SK-N-SH treated with all-trans-retinoic acid at 6 μM for 48 hours (cell line): ENCODE results near the gene ADPGK.

ENCODE experiments used
- ATAC-seq: fragments of 200-7000 bp; cut with Tn5 transposase; 3 replicates; pipeline ENCODE4 v1.9.1; 2020; ENCODE audit warnings: mild to moderate bottlenecking, moderate library complexity
- ARNTL ChIP-seq: fragments of 450-650 bp; formaldehyde crosslinking; IDR thresholded peaks from 2 replicates; pipeline ENCODE4 v1.5.0; 2020; ENCODE audit warnings: low read depth, mild to moderate bottlenecking, moderate library complexity, borderline replicate concordance
- BACH2 ChIP-seq: fragments of 250-450 bp; sonication (Bioruptor Pico); IDR thresholded peaks from 2 replicates; pipeline ENCODE4 v1.9.0; 2021; ENCODE audit warnings: mild to moderate bottlenecking, borderline replicate concordance
- CREB5 ChIP-seq: fragments of 250-450 bp; sonication (Bioruptor Pico); IDR thresholded peaks from 2 replicates; pipeline ENCODE4 v1.5.1; 2020; ENCODE audit warnings: low read depth, mild to moderate bottlenecking, moderate library complexity
- CSDC2 ChIP-seq: fragments of 250-450 bp; sonication (Bioruptor Pico); IDR thresholded peaks from 2 replicates; pipeline ENCODE4 v1.5.0; 2020; ENCODE audit warnings: mild to moderate bottlenecking, moderate library complexity
- ESRRG ChIP-seq: fragments of 250-450 bp; sonication (Bioruptor Pico); IDR thresholded peaks from 2 replicates; pipeline ENCODE4 v1.6.1; 2021; ENCODE audit warnings: mild to moderate bottlenecking
- GLIS3 ChIP-seq: fragments of 250-450 bp; sonication (Bioruptor Pico); IDR thresholded peaks from 2 replicates; pipeline ENCODE4 v1.5.0; 2020; ENCODE audit warnings: mild to moderate bottlenecking, moderate library complexity
- ISL1 ChIP-seq: fragments of 250-450 bp; sonication (Bioruptor Pico); IDR thresholded peaks from 2 replicates; pipeline ENCODE4 v2.1.2; 2022; ENCODE audit warnings: mild to moderate bottlenecking, moderate library complexity
- OSR1 ChIP-seq: fragments of 250-450 bp; sonication (Bioruptor Pico); IDR thresholded peaks from 2 replicates; pipeline ENCODE4 v1.8.0; 2022; ENCODE audit warnings: moderate library complexity, mild to moderate bottlenecking, inconsistent platforms
- POU6F1 ChIP-seq: fragments of 250-450 bp; sonication (Bioruptor Pico); IDR thresholded peaks from 2 replicates; pipeline ENCODE4 v1.8.0; 2021; ENCODE audit warnings: low read depth, mild to moderate bottlenecking, moderate library complexity, borderline replicate concordance
- PPARA ChIP-seq: fragments of 250-450 bp; sonication (Bioruptor Pico); IDR thresholded peaks from 2 replicates; pipeline ENCODE4 v1.5.0; 2020; ENCODE audit warnings: mild to moderate bottlenecking, borderline replicate concordance
- SNAI2 ChIP-seq: fragments of 250-450 bp; sonication (Bioruptor Pico); IDR thresholded peaks from 2 replicates; pipeline ENCODE4 v1.5.0; 2020; ENCODE audit warnings: mild to moderate bottlenecking, moderate library complexity
- TCF4 ChIP-seq: fragments of 250-450 bp; sonication (Bioruptor Pico); IDR thresholded peaks from 2 replicates; pipeline ENCODE4 v1.8.0; 2021; ENCODE audit warnings: mild to moderate bottlenecking, moderate library complexity, borderline replicate concordance
- TOX ChIP-seq: fragments of 250-450 bp; sonication (Bioruptor Pico); IDR thresholded peaks from 2 replicates; pipeline ENCODE4 v1.8.0; 2021; ENCODE audit warnings: mild to moderate bottlenecking, moderate library complexity, borderline replicate concordance
- TSHZ2 ChIP-seq: fragments of 250-450 bp; sonication (Bioruptor Pico); IDR thresholded peaks from 2 replicates; pipeline ENCODE4 v1.5.0; 2020; ENCODE audit warnings: mild to moderate bottlenecking, moderate library complexity
- ZC3H10 ChIP-seq: fragments of 250-450 bp; sonication (Bioruptor Pico); IDR thresholded peaks from 2 replicates; pipeline ENCODE4 v1.5.1; 2021; ENCODE audit warnings: mild to moderate bottlenecking, moderate library complexity
- ZFP30 ChIP-seq: fragments of 450-650 bp; formaldehyde crosslinking; IDR thresholded peaks from 2 replicates; pipeline ENCODE4 v1.5.0; 2022; ENCODE audit warnings: mild to moderate bottlenecking, moderate library complexity
- ZNF70 ChIP-seq: fragments of 450-650 bp; formaldehyde crosslinking; IDR thresholded peaks from 2 replicates; pipeline ENCODE4 v1.5.0; 2020; ENCODE audit warnings: mild to moderate bottlenecking, moderate library complexity
- ZNF8 ChIP-seq: fragments of 450-650 bp; formaldehyde crosslinking; IDR thresholded peaks from 2 replicates; pipeline ENCODE4 v1.5.0; 2020; ENCODE audit warnings: mild to moderate bottlenecking, moderate library complexity
- TF ChIP-seq, protein P1 (sequence below): fragments of 250-450 bp; sonication (Bioruptor Pico); IDR thresholded peaks from 2 replicates; pipeline ENCODE4 v1.5.1; 2021; ENCODE audit warnings: mild to moderate bottlenecking, moderate library complexity

The ADPGK gene

DNA sequence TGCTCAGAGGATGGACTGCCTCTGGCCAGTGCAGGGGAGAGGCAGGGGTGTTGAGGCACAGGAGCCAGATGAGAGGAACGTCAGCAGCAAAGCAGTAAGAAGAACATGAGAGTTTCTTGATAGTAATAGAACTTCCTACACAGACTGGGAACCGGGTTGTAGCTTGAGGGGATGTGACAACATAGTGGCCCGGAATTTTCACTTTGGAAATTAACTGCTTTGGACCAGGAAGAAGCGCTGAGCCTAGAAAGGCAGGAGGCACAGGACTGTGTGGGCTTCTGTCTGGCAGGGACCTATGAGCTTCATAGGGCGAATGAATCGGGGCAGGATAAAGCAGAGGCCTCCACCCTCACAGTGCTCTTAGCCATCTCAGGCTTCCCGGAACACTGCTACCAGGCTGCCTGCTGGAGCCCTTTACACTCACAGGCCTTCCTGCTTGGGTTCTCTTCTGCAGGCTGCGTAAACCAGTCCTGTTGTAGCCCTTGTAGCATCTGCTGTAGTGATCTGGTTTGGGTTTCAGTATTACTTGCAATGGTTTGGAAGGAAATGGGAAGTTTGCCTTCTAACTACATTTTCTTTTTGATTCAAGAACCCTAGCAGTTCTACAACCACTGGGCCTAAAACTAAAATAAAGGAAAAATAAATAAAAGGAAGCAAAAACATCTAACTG is 3.3 kb upstream of the ADPGK start:
- TF ChIP-seq ESRRG (CRISPR knock-in tag) (no peak), GLIS3 (CRISPR knock-in tag) (no peak), TCF4 (no peak), CSDC2 (CRISPR knock-in tag) (no peak), ARNTL (CRISPR knock-in tag) (no peak), ZFP30 (CRISPR knock-in tag) (no peak), ZNF8 (no peak), ISL1 (no peak), CREB5 (CRISPR knock-in tag) (no peak), OSR1 (CRISPR knock-in tag) (no peak), PPARA (CRISPR knock-in tag) (no peak)
- ATAC-seq = no peak

GRCh38 chr15:72786242-72786641 is 2.7 kb upstream of the ADPGK start:
- no peak for ATAC-seq
- TF ChIP-seq OSR1 (CRISPR knock-in tag) = no peak
- TF ChIP-seq TOX = no peak
- no peak for TF ChIP-seq ARNTL (CRISPR knock-in tag)
- no peak for TF ChIP-seq ZC3H10
- no peak for TF ChIP-seq CREB5 (CRISPR knock-in tag)
- TF ChIP-seq TCF4 = no peak
- TF ChIP-seq ZFP30 (CRISPR knock-in tag) = no peak
- TF ChIP-seq ZNF8 = no peak

DNA sequence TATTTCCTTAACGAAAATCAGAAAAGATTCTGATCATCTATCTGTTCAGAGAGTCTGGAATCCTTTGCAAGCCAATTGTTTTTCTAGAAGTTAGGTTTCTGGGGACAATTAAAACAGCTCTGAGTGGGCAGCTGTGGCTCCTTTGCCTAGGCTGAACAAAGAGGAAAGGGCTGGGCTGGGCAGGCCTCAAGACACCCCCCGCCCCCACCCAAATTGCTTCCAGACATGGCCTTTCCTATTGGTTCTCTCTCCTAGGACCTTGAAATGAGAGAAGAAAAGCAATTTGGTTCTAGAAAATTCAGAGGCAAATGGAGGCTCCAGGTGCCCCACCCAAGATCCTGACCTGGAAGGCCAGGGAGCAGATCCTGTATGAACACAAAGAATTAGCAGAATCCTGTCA is 2.3 kb upstream of the ADPGK start:
- TF ChIP-seq ARNTL (CRISPR knock-in tag) = no peak
- no peak for TF ChIP-seq BACH2 (CRISPR knock-in tag)
- TF ChIP-seq OSR1 (CRISPR knock-in tag) = no peak
- TF ChIP-seq, protein P1, sequence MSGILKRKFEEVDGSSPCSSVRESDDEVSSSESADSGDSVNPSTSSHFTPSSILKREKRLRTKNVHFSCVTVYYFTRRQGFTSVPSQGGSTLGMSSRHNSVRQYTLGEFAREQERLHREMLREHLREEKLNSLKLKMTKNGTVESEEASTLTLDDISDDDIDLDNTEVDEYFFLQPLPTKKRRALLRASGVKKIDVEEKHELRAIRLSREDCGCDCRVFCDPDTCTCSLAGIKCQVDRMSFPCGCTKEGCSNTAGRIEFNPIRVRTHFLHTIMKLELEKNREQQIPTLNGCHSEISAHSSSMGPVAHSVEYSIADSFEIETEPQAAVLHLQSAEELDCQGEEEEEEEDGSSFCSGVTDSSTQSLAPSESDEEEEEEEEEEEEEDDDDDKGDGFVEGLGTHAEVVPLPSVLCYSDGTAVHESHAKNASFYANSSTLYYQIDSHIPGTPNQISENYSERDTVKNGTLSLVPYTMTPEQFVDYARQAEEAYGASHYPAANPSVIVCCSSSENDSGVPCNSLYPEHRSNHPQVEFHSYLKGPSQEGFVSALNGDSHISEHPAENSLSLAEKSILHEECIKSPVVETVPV (CRISPR knock-in tag) = no peak
- TF ChIP-seq CREB5 (CRISPR knock-in tag) = no peak
- TF ChIP-seq TOX = no peak
- TF ChIP-seq ZNF70 (CRISPR knock-in tag) = no peak
- TF ChIP-seq ESRRG (CRISPR knock-in tag) = no peak
- no peak for TF ChIP-seq PPARA (CRISPR knock-in tag)
- no peak for TF ChIP-seq GLIS3 (CRISPR knock-in tag)
- TF ChIP-seq ISL1 = no peak
- TF ChIP-seq SNAI2 (CRISPR knock-in tag) = no peak
- no peak for TF ChIP-seq CSDC2 (CRISPR knock-in tag)
- TF ChIP-seq TSHZ2 (CRISPR knock-in tag) = no peak
- no peak for TF ChIP-seq ZC3H10

GRCh38 chr15:72785432-72785831 is 1.9 kb upstream of the ADPGK start:
- ATAC-seq = no peak
- TF ChIP-seq ZNF8 (no peak), TSHZ2 (CRISPR knock-in tag) (no peak), ESRRG (CRISPR knock-in tag) (no peak), CSDC2 (CRISPR knock-in tag) (no peak), GLIS3 (CRISPR knock-in tag) (no peak), POU6F1 (CRISPR knock-in tag) (no peak)

More for the DNA sequence above, 2.3 kb upstream of the ADPGK start:
- ATAC-seq = no peak
